ENCODE data around the gene SLC66A1.

SLC66A1 gene

GRCh38 chr1:19330449-19331135 lies 18.5 kb downstream of the SLC66A1 start:
- no peak for TF ChIP-seq CTCF (conservative IDR thresholded peaks at IDR 0.05)
- no peak overlapping the region for H3K27ac ChIP-seq

- no peak overlapping the region for H3K27ac ChIP-seq
- TF ChIP-seq CTCF (conservative IDR thresholded peaks at IDR 0.05) = no peak
Measured at GRCh38 chr1:19331262-19331878, 19.2 kb downstream of the SLC66A1 start.

- TF ChIP-seq CTCF (conservative IDR thresholded peaks at IDR 0.05) = no peak
- H3K27ac ChIP-seq = no peak overlapping the region
Measured at GRCh38 chr1:19332832-19333231, 20.7 kb downstream of the SLC66A1 start.

- no peak for TF ChIP-seq CTCF (conservative IDR thresholded peaks at IDR 0.05)
- no peak overlapping the region for H3K27ac ChIP-seq
Measured at GRCh38 chr1:19333587-19334354, 21.6 kb downstream of the SLC66A1 start.

- H3K27ac ChIP-seq = no peak overlapping the region
- TF ChIP-seq CTCF (conservative IDR thresholded peaks at IDR 0.05) = no peak
Measured at GRCh38 chr1:19336543-19336942, 24.4 kb downstream of the SLC66A1 start.

- no peak for TF ChIP-seq CTCF (conservative IDR thresholded peaks at IDR 0.05)
- H3K27ac ChIP-seq = no peak overlapping the region
Measured at GRCh38 chr1:19337289-19337688, 25.2 kb downstream of the SLC66A1 start.

GRCh38 chr1:19338323-19338762 lies 26.2 kb downstream of the SLC66A1 start:
- no peak overlapping the region for H3K27ac ChIP-seq
- TF ChIP-seq CTCF (conservative IDR thresholded peaks at IDR 0.05) = no peak

All from VCaP (cell line).